K562 (cell line): ENCODE results near the gene PRPF6. TPM values are rescaled to one million over a fixed set of nuclear protein-coding genes. Genes with fewer than 3 reads are reported as not detected.

ENCODE experiments used
- ATAC-seq: fragments of 200-7000 bp; cut with Tn5 transposase; 3 replicates; pipeline ENCODE4 v1.9.1; 2020; ENCODE audit warnings: moderate library complexity
- Bru-seq: library from RNA; stranded (reverse); fragments of 400-500 nt; gene quantifications from one replicate; lab custom pipeline; 2021; lab: Mats Ljungman, UMichigan
- BruChase-seq, 2 experiments: library from RNA; stranded (reverse); fragments of 400-500 nt; gene quantifications; one replicate each; lab custom pipeline; 2021; lab: Mats Ljungman, UMichigan
- BruUV-seq: library from RNA; stranded (reverse); fragments of 400-500 nt; replicated peaks from 2 replicates; lab custom pipeline; 2021; lab: Mats Ljungman, UMichigan
- CTCF ChIA-PET: fragments of 300-600 bp; formaldehyde crosslinking; extraction: SDS; loops from one replicate; lab custom pipeline; 2021; ENCODE audit warnings: low intra/inter-chr PET ratio; lab: Yijun Ruan, JAX
- POLR2A ChIA-PET: fragments of 300-600, 350-650 bp; sonication (Branson Sonifier 250); formaldehyde crosslinking; extraction: SDS; loops from one replicate; lab custom pipeline; 2021; ENCODE audit warnings: antibody characterized with exemption, inconsistent platforms; lab: Yijun Ruan, JAX
- DNase-seq, 4 experiments: peaks; one replicate each; pipeline versions ENCODE4 v3.0.0 to v3.0.0-alpha.2; 2011 to 2018; ENCODE audit warnings: low spot score in 3 of 4, mixed read lengths in 3 of 4; ENCODE audit errors: extremely low read depth in 1 of 4
- FAIRE-seq: peaks from 2 replicates; lab custom pipeline; 2011; peaks lifted over from hg19 to GRCh38; lab: Jason Lieb, UNC
- H2AFZ ChIP-seq: 2 replicates; pipeline ENCODE4 v1.6.0; 2011; ENCODE audit warnings: low read depth, low read length, control low read depth, inconsistent platforms
- H3K27ac ChIP-seq: fragments of 200-600 bp; 3 replicates; pipeline ENCODE4 v1.8.0; 2011; ENCODE audit warnings: low read depth, mild to moderate bottlenecking, control low read depth, inconsistent platforms, low read length, moderate library complexity, mixed read lengths; ENCODE audit errors: extremely low read depth
- H3K27me3 ChIP-seq, 2 experiments: fragments of 300-600 bp in 1 of 2; 2 replicates in 1 of 2; 3 replicates in 1 of 2; pipeline versions ENCODE4 v1.6.0 to v1.8.0; 2011; ENCODE audit warnings: inconsistent platforms in 2 of 2, low read length in 2 of 2, mild to moderate bottlenecking in 1 of 2, mixed read lengths in 1 of 2, moderate library complexity in 1 of 2; ENCODE audit not compliant: control insufficient read depth in 2 of 2, insufficient read depth in 2 of 2
- H3K36me3 ChIP-seq: fragments of 300-600 bp; 3 replicates; pipeline ENCODE4 v1.8.0; 2011; ENCODE audit warnings: mild to moderate bottlenecking, low read length, inconsistent platforms; ENCODE audit not compliant: control insufficient read depth, insufficient read depth
- H3K4me1 ChIP-seq, 2 experiments: fragments of 200-600 bp in 1 of 2; replicated peaks in 1 of 2; 2 replicates in 1 of 2; 3 replicates in 1 of 2; pipeline versions ENCODE4 v1.5.1 to v1.8.0; 2011; ENCODE audit warnings: inconsistent platforms in 2 of 2, low read length in 2 of 2, mild to moderate bottlenecking in 1 of 2, mixed read lengths in 1 of 2, moderate library complexity in 1 of 2; ENCODE audit not compliant: control insufficient read depth in 2 of 2, insufficient read depth in 2 of 2
- H3K4me2 ChIP-seq: 2 replicates; pipeline ENCODE4 v1.6.1; 2011; ENCODE audit warnings: low read length, control low read depth, inconsistent platforms, mixed read lengths; ENCODE audit not compliant: insufficient read depth
- H3K4me3 ChIP-seq: fragments of 200-600 bp; sonication (generic), shearing (Covaris generic); 2 replicates; pipeline ENCODE4 v1.5.1; 2016; ENCODE audit warnings: control low read depth, inconsistent platforms
- H3K79me2 ChIP-seq: fragments of 200-600 bp; 3 replicates; pipeline ENCODE4 v1.8.0; 2011; ENCODE audit warnings: low read length, inconsistent platforms; ENCODE audit not compliant: control insufficient read depth, insufficient read depth
- H3K9ac ChIP-seq, 2 experiments: 2 replicates each; pipeline versions ENCODE4 v1.6.0 to v1.6.1; 2011; ENCODE audit warnings: low read depth in 2 of 2, low read length in 2 of 2, control low read depth in 1 of 2, inconsistent platforms in 1 of 2, mild to moderate bottlenecking in 1 of 2, mixed read lengths in 1 of 2; ENCODE audit not compliant: insufficient read depth in 1 of 2
- H3K9me1 ChIP-seq: one replicate; pipeline ENCODE4 v1.6.0; 2011; ENCODE audit warnings: inconsistent platforms, mild to moderate bottlenecking, low read length, moderate library complexity; ENCODE audit not compliant: control insufficient read depth, insufficient read depth
- H3K9me3 ChIP-seq: replicated peaks from 2 replicates; pipeline ENCODE4 v1.5.1; 2011; ENCODE audit warnings: low read depth, low read length, inconsistent platforms; ENCODE audit not compliant: control insufficient read depth, insufficient read depth
- H4K20me1 ChIP-seq: replicated peaks from 2 replicates; pipeline ENCODE4 v1.6.1; 2011; ENCODE audit warnings: low read length, inconsistent platforms, mixed read lengths; ENCODE audit not compliant: control insufficient read depth, insufficient read depth
- ETV5 ChIP-seq: sonication (generic); formaldehyde crosslinking; IDR thresholded peaks from 2 replicates; pipeline ENCODE4 v1.4.0; 2020; ENCODE audit warnings: low read depth, mild to moderate bottlenecking, missing genetic modification reagents
- FOXK2 ChIP-seq, 2 experiments: fragments of 450-650 bp; IDR thresholded peaks in 1 of 2; conservative IDR thresholded peaks in 1 of 2; 2 replicates each; pipeline ENCODE4 v1.6.1; 2016; ENCODE audit warnings: low read depth in 2 of 2, mild to moderate bottlenecking in 1 of 2
- HMGN3 ChIP-seq: IDR thresholded peaks from 2 replicates; pipeline ENCODE4 v1.6.1; 2011; ENCODE audit warnings: borderline replicate concordance, low read depth, mild to moderate bottlenecking, mixed read lengths, low read length; ENCODE audit not compliant: insufficient read length; ENCODE audit errors: extremely low read depth
- ZNF583 ChIP-seq: fragments of 250-450 bp; sonication (Bioruptor Pico); IDR thresholded peaks from 2 replicates; pipeline ENCODE4 v1.4.0; 2020
- WGBS: fragments of 100-300 bp; shearing (Covaris generic); methylation state at CpG from one replicate; pipeline ENCODE4 v1.1.6; 2016; ENCODE audit warnings: low coverage, mixed read lengths; ENCODE audit not compliant: insufficient coverage; ENCODE audit errors: missing lambda C conversion rate; 5-methylcytosine and 5-hydroxymethylcytosine counted together
- in situ Hi-C: fragments of 300-500 bp; cut with MboI; formaldehyde crosslinking; loops from 4 replicates; pipeline ENCODE4 v1.15.0; 2018; ENCODE audit warnings: inconsistent platforms, mixed read lengths
- intact Hi-C: fragments of 100-400 bp; cut with micrococcal nuclease; formaldehyde crosslinking; loops from 2 replicates; pipeline ENCODE4 v1.14.2; 2022
- long read RNA-seq, 3 experiments: library from polyadenylated mRNA in 2 of 3; library from RNA in 1 of 3; unstranded in 2 of 3; stranded (forward) in 1 of 3; transcript quantifications; one replicate each; pipeline ENCODE4 v2.0.0, GENCODE V29; 2019 to 2022
- polyA minus RNA-seq, 3 experiments: library from RNA; depleted of rRNA, polyadenylated mRNA; stranded (reverse); fragments of >200 nt; gene quantifications; 2 replicates each; pipeline ENCODE4 v1.2.3, GENCODE V29; 2011
- polyA plus RNA-seq, 8 experiments: library from polyadenylated mRNA; depleted of rRNA in 4 of 8; stranded (reverse) in 5 of 8; unstranded in 3 of 8; fragments of >200 nt; fragmentation: Nextera tagmentation in 2 of 8; fragmentation: Illumina TruSeq in 1 of 8; extraction: Ambion mirVana in 2 of 8; extraction: Trizol in 1 of 8; gene quantifications; 2 replicates each; pipeline versions ENCODE4 v1.2.1 to v1.2.3, GENCODE V29; 2011 to 2014; ENCODE audit warnings: inconsistent platforms in 1 of 8, missing spikeins in 1 of 8
- total RNA-seq, 7 experiments: library from RNA; depleted of rRNA in 6 of 7; stranded (reverse); fragments of >200 nt in 6 of 7; fragmentation: Illumina TruSeq in 2 of 7; extraction: Trizol in 2 of 7; gene quantifications; 2 replicates each; pipeline versions ENCODE4 v1.2.1 to v1.2.3, GENCODE V29; 2011 to 2021; ENCODE audit warnings: low replicate concordance in 1 of 7
- TF ChIP-seq, protein P1 (sequence below), 2 experiments: fragments of 450-650 bp; IDR thresholded peaks; 2 replicates each; pipeline ENCODE4 v1.6.1; 2016
- TF ChIP-seq, protein P2 (sequence below): fragments of 250-450 bp; sonication (Bioruptor Pico); IDR thresholded peaks from 2 replicates; pipeline ENCODE4 v1.5.0; 2021; ENCODE audit warnings: mild to moderate bottlenecking, borderline replicate concordance

Gene PRPF6, protein sequence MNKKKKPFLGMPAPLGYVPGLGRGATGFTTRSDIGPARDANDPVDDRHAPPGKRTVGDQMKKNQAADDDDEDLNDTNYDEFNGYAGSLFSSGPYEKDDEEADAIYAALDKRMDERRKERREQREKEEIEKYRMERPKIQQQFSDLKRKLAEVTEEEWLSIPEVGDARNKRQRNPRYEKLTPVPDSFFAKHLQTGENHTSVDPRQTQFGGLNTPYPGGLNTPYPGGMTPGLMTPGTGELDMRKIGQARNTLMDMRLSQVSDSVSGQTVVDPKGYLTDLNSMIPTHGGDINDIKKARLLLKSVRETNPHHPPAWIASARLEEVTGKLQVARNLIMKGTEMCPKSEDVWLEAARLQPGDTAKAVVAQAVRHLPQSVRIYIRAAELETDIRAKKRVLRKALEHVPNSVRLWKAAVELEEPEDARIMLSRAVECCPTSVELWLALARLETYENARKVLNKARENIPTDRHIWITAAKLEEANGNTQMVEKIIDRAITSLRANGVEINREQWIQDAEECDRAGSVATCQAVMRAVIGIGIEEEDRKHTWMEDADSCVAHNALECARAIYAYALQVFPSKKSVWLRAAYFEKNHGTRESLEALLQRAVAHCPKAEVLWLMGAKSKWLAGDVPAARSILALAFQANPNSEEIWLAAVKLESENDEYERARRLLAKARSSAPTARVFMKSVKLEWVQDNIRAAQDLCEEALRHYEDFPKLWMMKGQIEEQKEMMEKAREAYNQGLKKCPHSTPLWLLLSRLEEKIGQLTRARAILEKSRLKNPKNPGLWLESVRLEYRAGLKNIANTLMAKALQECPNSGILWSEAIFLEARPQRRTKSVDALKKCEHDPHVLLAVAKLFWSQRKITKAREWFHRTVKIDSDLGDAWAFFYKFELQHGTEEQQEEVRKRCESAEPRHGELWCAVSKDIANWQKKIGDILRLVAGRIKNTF
- total RNA-seq (2011; cell fraction: chromatin; rRNA removed; ENCODE audit: low replicate concordance) = 43.5 and 79.2 TPM in 2 replicates
- total RNA-seq (2011; cell fraction: nucleolus; rRNA removed) = 37.2 and 37.9 TPM in 2 replicates
- 25.8 and 34.6 TPM in 2 replicates for total RNA-seq (2011; cell fraction: nucleoplasm; rRNA removed)
- total RNA-seq (2014; rRNA removed) (59.9 and 65.9 TPM in 2 replicates), total RNA-seq (2014; rRNA removed; fragmentation: Illumina TruSeq; extraction: Trizol) (37.1 and 45.0 TPM in 2 replicates), total RNA-seq (2015; rRNA removed; fragmentation: Illumina TruSeq; extraction: Trizol) (69.1 and 70.2 TPM in 2 replicates), total RNA-seq (2021) (79.5 and 83.2 TPM in 2 replicates), polyA plus RNA-seq (2011; rRNA removed) (31.9 and 38.8 TPM in 2 replicates), polyA plus RNA-seq (2014; fragmentation: Illumina TruSeq; extraction: Trizol) (65.2 and 68.2 TPM in 2 replicates), polyA plus RNA-seq (2014; fragmentation: Nextera tagmentation; extraction: Ambion mirVana) (1 to 10 TPM; 4.2 to 4.3 TPM), polyA plus RNA-seq (2014; rRNA removed) (53.9 and 60.5 TPM in 2 replicates), polyA minus RNA-seq (2011; rRNA and poly(A)+ RNA removed) (43.7 and 45.2 TPM in 2 replicates), Bru-seq, nascent RNA (percentile 69 among the genes with signal in this experiment), BruChase-seq, experiment 1, labeled RNA remaining after a 2-hour chase (percentile 71 among the genes with signal in this experiment), BruChase-seq, experiment 2, labeled RNA remaining after a 6-hour chase (percentile 77 among the genes with signal in this experiment)
- 31.0 and 31.9 TPM in 2 replicates for polyA plus RNA-seq (2011; cell fraction: cytosol; rRNA removed)
- polyA plus RNA-seq (2011; cell fraction: nucleus; rRNA removed) = 33.2 and 38.3 TPM in 2 replicates
- 64.7 and 71.3 TPM in 2 replicates for polyA plus RNA-seq (2012)
- 40.1 and 44.7 TPM in 2 replicates for polyA minus RNA-seq (2011; cell fraction: cytosol; rRNA and poly(A)+ RNA removed)
- polyA minus RNA-seq (2011; cell fraction: nucleus; rRNA and poly(A)+ RNA removed) = 16.3 and 25.7 TPM in 2 replicates
- long read RNA-seq, experiment 1, transcript PRPF6-201 (21 exons, 3,044 nt) = major isoform, 336 of 745 reads
- long read RNA-seq, experiment 1, partial matches to known transcripts = 345 of 745 reads
- long read RNA-seq, experiment 1, other reads (novel, unspliced or antisense) = 64 of 745 reads
- long read RNA-seq, experiment 2, transcript PRPF6-201 (21 exons, 3,044 nt) = major isoform, 32 of 84 reads
- long read RNA-seq, experiment 2, partial matches to known transcripts = 32 of 84 reads
- long read RNA-seq, experiment 2, other reads (novel, unspliced or antisense) = 20 of 84 reads
- long read RNA-seq, experiment 3, transcript PRPF6-201 (21 exons, 3,044 nt) = major isoform, 36 of 93 reads
- long read RNA-seq, experiment 3, partial matches to known transcripts = 52 of 93 reads
- long read RNA-seq, experiment 3, other reads (novel, unspliced or antisense) = 5 of 93 reads

DNA sequence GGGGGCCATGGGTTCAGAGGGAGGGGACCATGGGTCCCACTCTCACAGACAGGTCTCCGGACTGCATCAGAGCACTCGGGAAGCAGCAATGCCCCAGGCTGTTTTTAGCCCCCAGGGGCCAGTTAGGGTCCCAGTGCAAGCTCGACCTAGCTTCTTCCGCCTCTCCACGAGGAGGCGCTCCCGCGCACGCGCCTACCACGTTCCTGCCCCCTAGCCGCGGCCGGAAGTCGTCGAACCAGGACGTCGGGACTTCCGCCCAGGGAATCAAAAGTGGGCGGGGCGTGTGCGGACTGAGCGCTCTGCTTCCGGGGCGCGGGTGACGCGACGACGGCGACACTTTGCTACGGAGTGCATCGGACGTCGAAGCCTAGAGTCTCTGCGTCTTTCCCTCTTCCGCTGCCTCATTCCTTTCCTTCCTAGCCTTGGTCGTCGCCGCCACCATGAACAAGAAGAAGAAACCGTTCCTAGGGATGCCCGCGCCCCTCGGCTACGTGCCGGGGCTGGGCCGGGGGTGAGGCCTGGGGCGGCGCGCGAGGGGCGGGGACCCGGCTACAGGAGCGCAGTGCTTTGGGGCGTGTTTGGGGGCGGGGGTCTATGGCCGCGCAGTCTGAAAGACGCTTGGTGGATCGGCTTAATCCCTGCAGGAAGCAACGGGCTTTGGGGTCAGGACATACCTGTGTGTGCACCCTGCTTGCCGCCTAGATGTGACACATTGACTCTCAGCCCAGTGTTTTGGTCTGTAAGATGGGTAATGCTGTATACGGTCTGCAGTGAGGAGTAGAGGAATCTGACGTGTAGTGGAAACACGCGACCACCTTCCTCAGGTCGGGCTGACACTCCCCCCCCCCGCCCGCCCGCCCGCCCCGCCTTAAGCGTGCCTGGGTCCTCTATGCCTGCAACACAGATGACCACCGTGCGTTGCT, at the start of gene PRPF6:
Gene PRPF6 (plus strand): TSS at position 327 of the 923 bp plus-strand sequence. CDS start 114 bp downstream, at position 441.
- peak; percentile 84 for ATAC-seq
- intact Hi-C loops = no loop called here
- TF ChIP-seq, protein P1, sequence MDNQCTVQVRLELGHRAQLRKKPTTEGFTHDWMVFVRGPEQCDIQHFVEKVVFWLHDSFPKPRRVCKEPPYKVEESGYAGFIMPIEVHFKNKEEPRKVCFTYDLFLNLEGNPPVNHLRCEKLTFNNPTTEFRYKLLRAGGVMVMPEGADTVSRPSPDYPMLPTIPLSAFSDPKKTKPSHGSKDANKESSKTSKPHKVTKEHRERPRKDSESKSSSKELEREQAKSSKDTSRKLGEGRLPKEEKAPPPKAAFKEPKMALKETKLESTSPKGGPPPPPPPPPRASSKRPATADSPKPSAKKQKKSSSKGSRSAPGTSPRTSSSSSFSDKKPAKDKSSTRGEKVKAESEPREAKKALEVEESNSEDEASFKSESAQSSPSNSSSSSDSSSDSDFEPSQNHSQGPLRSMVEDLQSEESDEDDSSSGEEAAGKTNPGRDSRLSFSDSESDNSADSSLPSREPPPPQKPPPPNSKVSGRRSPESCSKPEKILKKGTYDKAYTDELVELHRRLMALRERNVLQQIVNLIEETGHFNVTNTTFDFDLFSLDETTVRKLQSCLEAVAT (IDR thresholded peaks at IDR 0.05) = peak in 1 of 2 experiments; percentile 68; a peak in 1 of 4 replicates
- TF ChIP-seq ETV5 (CRISPR knock-in tag) (peak; percentile 91), ZNF583 (CRISPR knock-in tag) (no peak), FOXK2 (conservative IDR thresholded peaks at IDR 0.05 in 1 of 2, IDR thresholded peaks at IDR 0.05 in 1 of 2; ENCODE audit: low read depth in 2 of 2) (peak; percentile 79 to 82), HMGN3 (peak; percentile 72)
- TF ChIP-seq, protein P2, sequence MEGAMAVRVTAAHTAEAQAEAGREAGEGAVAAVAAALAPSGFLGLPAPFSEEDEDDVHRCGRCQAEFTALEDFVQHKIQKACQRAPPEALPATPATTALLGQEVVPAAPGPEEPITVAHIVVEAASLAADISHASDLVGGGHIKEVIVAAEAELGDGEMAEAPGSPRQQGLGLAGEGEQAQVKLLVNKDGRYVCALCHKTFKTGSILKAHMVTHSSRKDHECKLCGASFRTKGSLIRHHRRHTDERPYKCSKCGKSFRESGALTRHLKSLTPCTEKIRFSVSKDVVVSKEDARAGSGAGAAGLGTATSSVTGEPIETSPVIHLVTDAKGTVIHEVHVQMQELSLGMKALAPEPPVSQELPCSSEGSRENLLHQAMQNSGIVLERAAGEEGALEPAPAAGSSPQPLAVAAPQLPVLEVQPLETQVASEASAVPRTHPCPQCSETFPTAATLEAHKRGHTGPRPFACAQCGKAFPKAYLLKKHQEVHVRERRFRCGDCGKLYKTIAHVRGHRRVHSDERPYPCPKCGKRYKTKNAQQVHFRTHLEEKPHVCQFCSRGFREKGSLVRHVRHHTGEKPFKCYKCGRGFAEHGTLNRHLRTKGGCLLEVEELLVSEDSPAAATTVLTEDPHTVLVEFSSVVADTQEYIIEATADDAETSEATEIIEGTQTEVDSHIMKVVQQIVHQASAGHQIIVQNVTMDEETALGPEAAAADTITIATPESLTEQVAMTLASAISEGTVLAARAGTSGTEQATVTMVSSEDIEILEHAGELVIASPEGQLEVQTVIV (CRISPR knock-in tag) = no peak

More for the DNA sequence above, at the start of gene PRPF6:
- ChIA-PET POLR2A (interaction anchor here (0.6 to 1.4 kb wide), 8 partner anchors 9 to 442 kb away, joined by 3 to 4 read pairs (median 4); no protein-coding TSS in a partner anchor), CTCF (interaction anchor here (1.2 kb wide), 1 partner anchor 58 kb away, joined by 3 read pairs; no protein-coding TSS in a partner anchor)
- Histone ChIP-seq H3K4me3 (peak within 1 kb of the TSS; percentile 100), H3K4me2 (peak within 1 kb of the TSS; percentile 99), H3K9ac (peak within 1 kb of the TSS; percentile 86 to 92), H4K20me1 (no peaks in the 10 kb centered on the region), H3K36me3 (peaks cover 38% of the 10 kb centered on the region), H2AFZ (peak within 1 kb of the TSS; percentile 94), H3K79me2 (peaks cover 34% of the 10 kb centered on the region), H3K4me1 (peaks cover 24 to 46% of the 10 kb centered on the region in 2 experiments), H3K9me3 (no peaks in the 10 kb centered on the region), H3K9me1 (peaks cover 3% of the 10 kb centered on the region), H3K27ac (peak within 1 kb of the TSS; percentile 86), H3K27me3 (no peaks in the 10 kb centered on the region)
- no TSS peak for BruUV-seq
- under 1% methylated on average over 53 of the region's 75 CpGs for WGBS
- DNase-seq = peak; percentile 94 to 98 (median 96)
- in situ Hi-C loops = no loop called here
- FAIRE-seq = peak; percentile 95
